ENCODE results near the gene TMPRSS3.
A peak's percentile ranks its signal among the peaks of the same experiment; 100 is the strongest.

TMPRSS3 gene

DNA sequence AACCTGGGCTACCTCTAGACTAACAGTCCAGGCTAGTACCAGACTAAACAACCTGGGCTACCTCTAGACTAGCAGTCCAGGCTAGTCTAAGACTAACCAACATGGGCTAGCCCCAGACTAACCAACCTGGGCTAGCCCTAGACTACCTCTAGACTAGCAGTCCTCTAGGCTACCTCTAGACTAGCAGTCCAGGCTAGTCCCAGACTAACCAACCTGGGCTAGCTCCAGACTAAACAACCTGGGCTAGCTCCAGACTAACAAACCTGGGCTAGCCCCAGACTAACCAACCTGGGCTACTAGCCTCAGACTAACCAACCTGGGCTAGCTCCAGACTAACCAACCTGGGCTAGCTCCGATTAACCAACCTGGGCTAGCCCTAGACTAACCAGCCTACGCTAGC is 47.1 kb downstream of the TMPRSS3 start:
- DNase-seq, result no peak

DNA sequence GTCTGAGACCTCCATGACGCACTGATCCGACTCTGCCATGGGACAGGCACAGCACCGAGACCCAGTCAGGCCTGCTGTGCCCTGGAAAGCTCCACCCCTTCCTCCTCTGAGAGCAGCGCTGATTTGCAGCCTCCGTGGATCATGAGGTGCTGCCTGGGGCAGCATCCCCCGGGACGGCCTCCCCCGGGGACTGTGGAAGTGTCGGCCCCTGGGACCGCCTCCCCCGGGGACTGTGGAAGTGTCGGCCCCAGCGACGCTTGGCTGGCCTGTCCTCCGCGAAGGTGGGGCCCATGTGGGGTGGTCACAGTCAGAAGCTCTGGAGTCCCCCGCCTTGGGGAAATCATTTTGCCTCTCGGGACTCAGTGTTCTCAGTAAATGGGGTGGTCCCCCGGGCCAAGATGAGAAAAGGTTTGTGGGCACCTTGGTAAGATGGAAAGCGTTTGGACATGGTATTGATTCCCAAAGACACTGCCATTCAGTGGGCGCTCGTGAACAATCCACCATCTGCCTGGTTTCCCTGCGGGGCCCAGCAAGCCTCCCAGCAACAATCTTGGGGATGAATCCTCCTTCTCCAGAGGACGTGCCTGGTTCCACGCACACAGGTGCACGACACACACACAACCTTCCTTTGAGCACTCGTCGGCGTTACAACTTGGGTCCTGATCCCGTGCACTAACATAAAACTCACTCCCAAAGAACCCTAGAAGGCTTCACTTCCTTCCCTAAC is 48.1 kb downstream of the TMPRSS3 start:
- DNase-seq, result no peak

DNA sequence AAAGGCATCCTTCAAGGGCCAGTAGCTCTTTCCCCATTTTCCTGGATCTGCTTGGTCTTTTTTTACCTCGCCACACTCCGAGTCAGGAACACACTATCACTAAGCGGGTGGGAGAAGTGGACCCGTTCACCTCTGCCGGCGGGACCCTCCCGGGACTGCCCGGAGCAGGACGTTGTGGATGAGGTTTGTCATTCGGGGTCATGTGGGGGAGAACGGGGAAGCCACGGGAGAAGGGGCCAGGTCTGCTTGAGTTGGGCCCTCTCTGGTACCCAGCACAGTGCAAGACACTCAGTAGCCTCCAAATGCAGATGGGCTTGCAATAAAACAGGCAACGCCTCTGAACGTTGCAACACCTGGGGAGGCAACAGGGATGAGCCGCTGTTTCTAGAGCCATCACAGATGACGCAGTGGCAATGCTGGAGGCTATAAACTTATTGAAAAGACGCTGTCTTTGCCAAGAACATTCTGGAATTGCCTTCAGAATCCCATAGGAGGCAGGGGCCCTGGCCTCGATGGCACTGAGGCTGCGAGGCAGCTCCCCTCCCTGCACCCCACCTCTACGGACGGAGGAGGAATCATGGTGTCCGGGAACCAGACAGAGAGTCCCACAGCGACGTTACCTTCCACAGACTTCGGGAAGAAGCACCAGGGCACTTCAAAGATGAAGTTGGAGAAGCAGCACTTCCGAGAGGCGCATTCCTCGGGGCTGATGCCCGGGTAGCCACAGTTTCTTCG is 48.8 kb downstream of the TMPRSS3 start:
- no peak for DNase-seq

DNA sequence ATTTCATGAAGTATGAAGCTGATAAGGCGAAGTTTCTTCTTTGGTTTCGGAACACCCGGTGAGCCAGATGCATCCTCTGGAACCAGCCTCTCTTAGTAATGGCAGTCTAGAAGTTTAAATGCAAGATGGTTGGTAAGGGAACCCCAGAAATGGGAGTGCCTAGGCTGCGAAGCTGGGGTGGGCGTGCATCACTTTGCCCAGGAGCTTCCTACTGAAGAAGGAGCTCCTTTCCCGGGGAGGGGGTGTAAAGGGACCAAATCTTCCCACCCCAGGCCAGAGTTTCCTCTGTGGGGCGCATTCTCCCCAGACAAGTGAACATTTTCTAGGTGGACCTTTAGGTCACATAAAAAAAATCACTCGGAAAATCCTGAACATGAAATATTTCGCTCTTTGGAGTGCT is 49.4 kb downstream of the TMPRSS3 start:
- DNase-seq, result no peak

DNA sequence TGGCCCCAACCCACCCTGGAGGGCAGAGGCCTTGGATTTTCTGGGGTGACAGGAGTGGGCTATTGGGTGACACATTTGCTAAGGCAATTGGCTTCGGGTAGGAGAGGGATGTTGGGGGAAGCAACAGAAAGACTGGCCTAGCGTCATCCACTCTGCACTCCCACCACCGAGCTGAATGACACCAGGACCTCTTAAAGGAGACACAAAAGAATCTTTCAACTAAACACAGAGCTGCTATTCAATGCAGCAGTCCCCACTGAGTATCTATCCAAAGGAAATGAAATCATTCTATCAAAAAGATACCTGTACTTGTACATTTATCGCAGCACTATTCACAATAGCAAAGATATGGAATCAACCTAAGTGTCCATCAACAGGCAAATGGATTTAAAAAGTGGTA is 51.2 kb downstream of the TMPRSS3 start:
- no peak for DNase-seq

DNA sequence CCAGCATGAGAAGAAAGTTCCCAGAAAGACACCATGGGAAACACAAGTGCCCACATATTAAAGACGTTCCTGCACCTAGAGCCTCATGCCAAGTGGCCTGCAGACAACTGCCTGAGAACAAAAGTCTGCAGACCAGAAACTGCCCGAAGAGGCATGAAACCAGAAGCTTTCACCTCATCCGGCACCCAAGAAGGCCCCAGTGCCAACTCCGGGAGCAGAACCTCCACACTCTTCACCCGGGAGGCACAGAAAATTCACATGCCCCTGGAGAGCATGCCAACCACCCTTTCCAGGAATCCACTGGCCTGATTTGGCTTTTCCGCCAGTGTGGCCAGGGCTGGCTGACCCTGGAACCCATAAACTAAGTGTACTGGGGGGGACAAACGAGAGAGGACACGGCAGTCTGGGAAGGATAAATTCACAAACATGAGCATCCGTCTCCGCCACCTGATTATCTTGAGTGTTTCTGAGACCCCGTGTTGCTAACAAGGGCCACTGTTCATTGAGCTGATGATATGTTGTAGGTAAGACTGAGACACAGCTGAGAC is 51.8 kb downstream of the TMPRSS3 start:
- DNase-seq, result no peak

DNA sequence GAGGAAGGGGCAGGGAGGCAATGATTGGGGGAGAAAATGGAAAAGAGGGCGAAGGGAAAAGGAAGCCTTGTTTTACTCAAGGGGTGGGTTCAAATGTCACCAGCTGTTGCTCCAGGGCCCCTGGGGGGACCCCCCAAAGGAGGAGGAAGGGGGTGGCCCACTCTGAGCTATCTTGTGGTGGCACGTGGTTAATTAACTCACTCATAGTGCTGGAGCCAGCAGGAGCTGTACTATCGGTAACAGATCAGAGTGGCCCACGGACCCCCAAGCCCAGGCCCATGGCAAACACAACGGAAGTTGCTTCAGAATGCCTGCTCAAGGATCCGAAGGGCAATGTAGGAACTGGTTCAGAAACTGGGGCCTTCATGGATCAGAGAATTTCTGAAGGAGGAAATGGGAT is 52.3 kb downstream of the TMPRSS3 start:
- no peak for DNase-seq

DNA sequence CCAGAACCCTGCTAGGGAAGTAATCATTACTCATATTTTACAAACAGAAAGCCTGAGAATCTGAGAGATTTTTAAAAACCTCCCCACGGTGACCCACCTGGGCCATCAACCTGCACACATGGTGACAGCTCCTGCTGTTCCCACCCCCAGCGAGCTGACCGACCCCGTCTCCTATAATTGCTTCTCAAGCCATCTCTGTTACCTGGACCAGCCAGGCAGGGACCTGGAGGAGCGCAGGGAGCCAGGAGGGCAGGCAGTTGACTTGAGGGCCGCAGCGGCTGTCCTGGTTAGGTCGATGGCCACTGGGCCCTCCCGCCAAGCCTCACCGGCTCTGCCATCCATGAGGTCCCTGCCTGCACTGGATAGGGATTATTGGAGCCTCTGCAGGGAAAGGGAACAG is 52.8 kb downstream of the TMPRSS3 start:
- DNase-seq, result no peak

DNA sequence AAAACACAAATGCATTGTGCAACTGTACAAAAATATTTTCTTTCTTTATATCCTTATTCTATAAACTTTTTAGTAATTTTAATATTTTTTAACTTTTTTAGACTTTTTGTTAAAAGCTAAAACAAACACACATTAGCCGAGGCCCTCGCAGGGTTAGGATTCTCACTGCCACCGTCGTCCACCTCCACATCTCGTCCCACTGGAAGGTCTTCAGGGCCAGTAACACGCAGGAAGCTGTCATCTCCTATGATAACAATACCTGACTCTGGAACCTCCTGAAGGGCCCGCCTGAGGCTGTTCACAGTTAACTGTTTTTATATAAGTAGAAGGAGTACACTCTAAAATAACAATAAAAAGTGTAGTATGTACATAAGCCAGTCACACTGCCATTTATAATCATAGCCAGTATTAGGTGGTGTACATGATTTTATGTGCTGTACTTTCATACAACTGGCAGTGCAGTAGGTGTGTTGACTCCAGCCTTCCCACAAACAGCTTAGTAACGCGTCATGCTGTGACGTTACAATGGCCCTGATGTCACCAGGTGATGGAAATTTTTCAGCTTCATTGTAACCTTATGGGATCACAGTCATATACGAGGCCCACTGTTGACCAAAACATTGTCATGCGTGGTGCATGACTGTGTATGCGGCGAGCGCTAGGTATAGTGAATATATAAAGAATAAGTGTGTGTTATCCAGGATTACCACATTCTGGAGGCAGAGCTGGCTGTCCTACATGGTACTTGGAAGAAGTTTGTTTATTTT is 53.9 kb downstream of the TMPRSS3 start:
- DNase-seq, result no peak

DNA sequence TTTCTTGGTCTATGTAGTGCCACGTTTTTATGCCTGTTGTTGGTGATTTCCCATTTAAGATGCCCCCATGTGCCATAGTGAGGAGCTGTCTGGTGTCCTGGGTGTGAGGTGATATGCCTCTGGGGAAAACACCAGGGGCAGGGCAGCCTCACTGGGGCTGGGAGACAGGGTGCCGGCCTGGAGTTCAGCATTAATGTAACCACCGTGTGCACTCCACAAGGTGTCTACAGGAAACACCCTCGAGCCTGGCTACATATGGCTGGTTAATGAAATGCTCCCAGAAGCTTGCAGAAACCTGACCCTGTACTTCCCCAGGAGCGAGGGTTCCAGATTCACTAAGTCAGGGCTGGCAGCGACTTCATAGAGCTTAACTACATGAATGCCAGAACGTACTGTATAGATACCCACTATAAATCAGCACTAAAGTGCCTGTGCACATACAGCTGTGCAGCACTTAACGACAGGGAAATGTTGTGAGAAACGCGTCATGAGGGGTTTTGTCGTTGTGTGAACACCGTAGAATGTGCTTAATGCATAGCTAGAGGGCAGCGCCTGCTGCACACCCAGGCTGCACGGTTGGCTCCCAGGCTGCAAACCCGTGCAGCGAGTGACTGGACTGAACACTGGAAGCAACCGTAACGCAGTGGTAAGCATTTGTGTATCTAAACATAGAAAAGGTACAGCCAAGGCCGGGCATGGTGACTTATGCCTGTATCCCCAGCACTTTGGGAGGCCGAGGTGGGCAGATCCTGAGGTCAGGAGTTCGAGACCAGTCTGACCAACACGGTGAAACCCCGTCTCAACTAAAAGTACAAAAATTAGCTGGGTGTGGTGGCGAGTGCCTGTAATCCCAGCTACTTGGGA is 55.4 kb downstream of the TMPRSS3 start:
- DNase-seq, result no peak

DNA sequence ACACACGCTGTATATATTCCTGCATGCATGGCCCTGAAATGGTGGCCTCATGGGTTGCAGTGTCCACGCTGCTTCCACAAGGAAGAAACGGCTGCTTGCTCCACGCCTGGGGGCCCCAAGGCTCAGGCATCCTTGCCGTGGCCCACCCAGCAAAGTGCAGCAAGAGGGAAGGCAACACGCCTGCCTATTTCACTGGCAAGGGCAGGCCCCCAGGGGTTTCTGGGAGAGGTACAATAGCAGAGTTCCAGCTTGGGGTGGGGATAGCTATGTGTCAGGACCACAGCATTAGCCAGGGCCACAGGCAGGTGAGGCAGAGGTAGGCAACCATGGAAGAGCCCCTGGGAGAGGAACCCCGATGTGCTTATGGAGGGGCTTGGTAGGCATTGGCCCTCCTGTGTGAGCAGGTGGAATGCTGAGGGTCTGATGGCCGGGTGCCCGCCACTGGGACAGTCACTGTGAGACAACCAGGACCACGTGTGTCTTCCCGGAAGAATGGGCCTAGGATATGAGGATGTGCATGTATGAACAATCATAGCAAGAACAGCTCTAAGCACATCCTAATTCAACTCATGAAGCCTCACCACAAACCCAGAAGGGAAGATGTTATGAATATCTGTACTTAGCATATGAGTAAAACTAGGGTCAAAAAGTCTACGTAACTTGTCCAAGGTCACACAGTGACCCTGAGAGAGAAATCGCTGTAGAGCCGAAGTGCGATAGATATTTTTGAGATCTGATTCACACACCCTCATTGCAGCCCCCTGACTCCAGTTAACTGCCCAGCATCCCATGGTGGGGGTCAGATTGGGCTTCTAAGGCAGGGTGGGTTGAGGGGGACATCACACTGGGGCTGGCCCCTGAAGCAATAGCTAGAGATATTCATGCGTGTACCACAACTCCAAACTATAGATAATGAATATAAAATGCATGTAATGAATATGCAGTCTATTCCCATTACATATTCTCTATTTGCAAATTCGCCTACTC is 56.8 kb downstream of the TMPRSS3 start:
- no peak for DNase-seq

DNA sequence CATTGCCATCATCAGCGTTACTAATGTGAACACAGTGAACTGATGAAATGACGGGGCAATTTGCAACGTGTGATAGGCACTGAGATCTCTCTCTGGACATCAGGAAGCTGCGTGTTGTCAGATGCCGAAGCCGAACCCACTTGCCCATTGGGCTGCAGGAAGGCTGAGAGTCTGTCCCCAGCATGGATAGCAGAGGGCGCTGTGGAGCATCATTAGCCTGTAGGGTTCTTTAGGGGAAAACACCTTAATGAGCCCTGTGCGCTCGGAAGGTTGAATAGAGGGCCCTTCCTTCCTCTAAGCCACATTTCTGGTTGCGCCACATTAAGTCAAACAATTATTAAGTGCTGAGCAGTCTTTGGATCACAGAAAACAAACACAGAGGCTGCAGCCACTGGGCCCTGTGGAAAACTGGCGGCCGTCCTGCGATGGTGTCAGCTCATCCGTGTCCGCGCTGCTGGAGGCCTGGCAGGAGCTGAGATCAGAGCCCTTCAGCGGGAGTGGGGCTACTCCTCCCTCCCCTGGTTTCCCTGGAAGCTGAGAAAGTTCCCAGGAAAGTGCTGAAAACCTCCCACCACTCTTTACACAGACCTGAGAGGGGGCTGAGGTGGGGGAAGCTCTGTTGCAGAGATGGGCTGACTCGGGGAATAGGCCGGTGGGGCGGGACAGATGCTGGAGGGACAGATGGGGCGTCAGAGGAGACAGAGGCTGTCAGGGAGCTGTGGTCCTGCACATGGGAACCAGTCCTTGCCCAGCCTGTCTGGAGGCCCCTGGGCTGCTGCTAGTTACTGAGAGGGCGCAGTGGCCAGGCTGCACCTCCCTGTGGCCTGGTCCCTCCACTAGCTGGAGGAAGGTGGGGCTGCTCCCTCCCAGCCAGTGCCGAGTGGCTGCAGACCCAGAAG is 57.8 kb downstream of the TMPRSS3 start:
- DNase-seq, result peak; percentile 83 to 84

DNA sequence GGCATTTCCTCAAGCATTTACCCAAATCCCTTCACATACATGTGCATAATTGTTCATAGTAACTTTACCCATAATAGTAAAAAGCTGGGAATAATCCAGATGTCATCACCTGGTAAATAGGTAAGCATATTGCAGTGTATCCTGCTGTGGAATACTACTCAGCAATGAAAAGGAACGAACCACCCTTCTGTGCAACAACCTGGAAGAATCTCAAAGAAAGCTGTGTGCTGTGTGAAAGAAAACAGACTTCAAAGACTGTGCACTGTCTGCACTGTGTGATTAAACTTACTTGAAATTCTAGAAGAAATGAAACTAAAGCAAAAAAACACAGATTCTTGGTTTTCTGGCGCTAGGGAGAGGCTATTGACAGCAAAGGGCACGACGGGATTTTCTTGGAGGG is 58.6 kb downstream of the TMPRSS3 start:
- DNase-seq, result no peak

DNA sequence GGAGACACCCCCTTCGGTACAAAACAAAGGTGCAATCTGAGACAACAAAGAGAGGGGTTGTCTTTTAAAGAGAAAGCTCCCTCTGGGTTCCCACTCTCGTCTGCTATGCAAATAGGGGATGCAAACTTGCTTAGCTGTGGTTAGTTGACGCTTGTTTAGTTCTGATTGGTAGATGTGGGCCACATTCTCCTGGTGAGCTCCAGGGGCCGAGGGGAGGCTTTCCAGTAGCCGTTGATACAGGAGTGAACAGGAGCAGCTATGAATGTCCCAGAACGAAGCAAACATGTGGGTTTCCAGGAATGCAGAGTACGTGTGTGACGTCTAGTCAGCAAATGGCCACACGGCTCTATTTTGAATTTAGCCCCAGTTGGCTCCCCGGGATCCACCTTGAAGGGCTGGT is 59.8 kb downstream of the TMPRSS3 start:
- DNase-seq, result no peak

DNA sequence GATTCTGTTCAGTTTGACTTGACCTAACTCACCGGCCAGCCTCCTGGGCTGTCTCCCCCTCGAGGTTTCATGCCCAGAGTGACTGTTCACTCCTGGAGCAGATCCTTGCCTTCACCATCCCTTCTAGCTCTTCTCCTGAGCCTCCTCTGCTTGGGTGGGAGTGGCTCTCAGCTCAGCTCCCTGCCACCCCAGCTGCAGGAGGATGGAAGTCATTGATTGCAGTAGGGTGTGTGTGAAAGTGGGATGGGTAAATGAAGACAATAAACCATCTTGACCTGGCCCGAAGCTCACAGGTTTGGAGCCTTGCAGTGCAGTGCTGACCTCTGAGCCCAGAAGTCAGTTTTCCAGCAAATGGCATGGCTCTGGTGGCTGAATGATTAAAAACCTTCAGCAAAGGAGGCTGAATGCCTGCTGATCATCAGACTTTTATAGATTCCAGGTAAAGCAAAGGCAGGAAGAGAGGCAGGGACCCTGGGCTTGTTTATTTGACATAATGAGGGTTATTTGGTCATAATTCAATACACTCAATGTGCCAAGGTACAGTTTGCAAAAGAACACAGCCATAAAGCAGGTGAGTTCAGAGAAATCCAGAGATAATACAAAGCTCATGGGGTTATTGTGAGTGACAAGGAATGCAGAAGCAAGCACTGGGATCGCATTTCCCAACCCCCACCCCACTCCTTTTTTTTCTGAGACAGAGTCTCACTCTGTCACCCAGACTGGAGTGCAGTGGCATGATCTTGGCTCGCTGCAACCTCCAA is 63.1 kb downstream of the TMPRSS3 start:
- DNase-seq, result no peak

DNA sequence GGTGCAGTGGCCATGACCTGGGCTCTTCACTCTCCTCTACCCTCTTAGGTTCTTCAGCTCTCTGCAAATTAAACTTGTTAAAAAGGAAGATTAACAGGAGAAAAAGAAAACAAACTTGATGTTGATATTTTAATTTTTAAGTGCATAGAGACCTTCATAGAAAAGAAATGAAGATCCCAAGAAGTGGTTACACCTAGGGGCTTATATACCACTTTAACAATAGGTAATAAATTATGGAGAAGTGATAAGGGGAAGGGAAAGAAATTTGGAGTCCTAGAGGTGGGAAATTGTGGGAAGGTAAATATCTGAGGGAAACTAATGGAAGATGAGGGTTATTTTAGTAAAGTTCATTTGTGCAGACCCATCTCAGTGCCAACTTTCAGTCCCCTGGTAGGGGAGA is 64.2 kb downstream of the TMPRSS3 start:
- DNase-seq, result no peak

DNA sequence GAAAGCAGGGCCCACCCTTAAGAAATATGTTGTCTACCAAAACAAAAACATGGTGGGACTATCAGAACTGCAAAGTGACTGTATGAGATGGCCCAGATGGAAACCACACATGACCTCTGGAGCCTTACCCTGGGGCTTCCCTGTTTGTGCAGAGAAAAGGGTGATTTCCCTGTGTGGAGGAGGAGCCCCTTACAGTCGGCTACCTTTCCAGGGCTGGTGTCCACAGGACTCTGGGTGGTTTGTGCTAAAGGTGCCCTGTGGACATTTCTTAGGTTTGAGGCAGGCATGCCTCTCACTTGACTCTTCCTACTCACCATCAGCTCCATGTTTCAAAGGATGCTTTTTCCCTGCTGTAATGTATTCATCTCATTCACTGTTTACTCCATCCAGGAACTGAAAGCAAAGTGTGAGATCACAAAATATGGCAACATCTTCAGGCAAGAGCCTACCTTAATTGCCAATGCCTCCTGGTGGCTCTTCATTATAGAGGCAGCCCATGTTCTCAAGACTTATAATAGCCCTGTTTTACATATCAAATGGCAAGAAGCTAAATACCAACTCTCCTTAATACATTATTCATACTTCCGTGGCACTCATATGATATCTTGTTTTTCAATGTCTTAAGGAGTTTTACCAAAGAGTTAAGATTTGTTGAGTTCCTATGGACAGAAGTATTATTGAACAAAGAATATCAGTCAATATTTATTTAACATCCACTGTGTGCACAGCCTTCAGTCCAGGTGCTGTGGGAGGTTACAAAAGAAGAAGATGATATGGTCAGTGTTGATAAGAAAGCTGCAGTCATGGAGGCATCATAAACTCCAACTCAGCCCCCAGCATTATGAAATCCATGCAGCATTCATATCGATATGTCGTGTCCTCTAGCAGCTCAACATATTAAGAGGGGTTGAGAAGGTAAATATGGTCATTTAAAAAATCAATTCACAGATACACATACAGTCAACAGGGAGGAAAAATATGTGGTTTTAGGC is 65.2 kb downstream of the TMPRSS3 start:
- DNase-seq, result no peak

DNA sequence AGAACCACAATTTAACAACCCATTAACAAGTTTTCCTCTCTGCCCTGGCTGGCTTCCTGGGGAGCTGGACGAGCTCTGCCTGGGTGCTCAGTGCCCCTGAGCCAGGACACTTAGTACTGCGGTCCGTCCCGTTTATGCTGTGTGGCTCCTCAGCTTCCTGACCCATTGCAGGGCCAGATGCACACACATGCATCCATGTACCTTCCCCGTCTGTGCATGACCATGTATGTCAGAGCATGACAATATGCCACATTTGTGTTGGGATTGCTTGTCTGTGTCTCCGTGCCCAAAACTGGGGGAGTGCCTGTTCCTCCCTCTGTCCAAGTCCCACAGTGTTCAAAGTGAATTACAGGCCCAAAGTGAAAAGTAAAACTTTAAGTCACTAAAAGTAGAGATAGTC is 71.0 kb downstream of the TMPRSS3 start:
- DNase-seq, result no peak
